ENCODE measurements around the gene B3GALNT1.

GRCh38 chr3:161100994-161101393 lies 4.2 kb downstream of the B3GALNT1 start:
- TF ChIP-seq POLR2A (IDR thresholded peaks at IDR 0.05; ENCODE audit: low read length) = no peak
- TF ChIP-seq GATA1 (IDR thresholded peaks at IDR 0.05; ENCODE audit: low read depth, low read length) = no peak

Measured in erythroblast (primary cell).